Astrocyte (in vitro differentiated cells and primary cell): ENCODE measurements around the gene NMBR.
"Not testable (repeated sequence)": the region's sequence is repeated elsewhere in the genome, so short reads cannot be mapped to it uniquely, and the experiment has no call there.

Experiments
- EZH2 ChIP-seq: IDR thresholded peaks from 2 replicates; pipeline ENCODE4 v1.6.1; 2012; ENCODE audit warnings: mild to moderate bottlenecking, low read length, inconsistent platforms; ENCODE audit not compliant: insufficient read depth
- TF ChIP-seq, protein P1 (sequence below): IDR thresholded peaks from 2 replicates; pipeline ENCODE4 v1.5.1; 2011; ENCODE audit warnings: low read depth, mild to moderate bottlenecking, inconsistent platforms, low read length, moderate library complexity; ENCODE audit not compliant: insufficient read depth

DNA sequence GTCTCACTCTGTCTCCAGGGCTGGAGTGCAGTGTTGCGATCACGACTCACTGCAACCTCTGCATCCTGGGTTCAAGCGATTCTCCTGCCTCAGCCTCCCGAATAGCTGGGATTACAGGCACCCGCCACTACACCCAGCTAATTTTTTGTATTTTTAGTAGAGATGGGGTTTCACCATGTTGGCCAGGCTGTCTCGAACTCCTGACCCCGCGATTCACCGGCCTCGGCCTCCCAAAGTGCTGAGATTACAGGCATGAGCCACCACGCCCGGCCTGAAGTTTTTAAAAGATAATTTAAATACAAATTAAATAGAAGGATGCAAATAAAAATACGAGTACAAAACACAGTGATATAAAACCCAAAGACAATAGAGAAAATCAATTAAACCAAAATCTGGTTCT is 5.4 kb downstream of the NMBR start:
- TF ChIP-seq, protein P1, sequence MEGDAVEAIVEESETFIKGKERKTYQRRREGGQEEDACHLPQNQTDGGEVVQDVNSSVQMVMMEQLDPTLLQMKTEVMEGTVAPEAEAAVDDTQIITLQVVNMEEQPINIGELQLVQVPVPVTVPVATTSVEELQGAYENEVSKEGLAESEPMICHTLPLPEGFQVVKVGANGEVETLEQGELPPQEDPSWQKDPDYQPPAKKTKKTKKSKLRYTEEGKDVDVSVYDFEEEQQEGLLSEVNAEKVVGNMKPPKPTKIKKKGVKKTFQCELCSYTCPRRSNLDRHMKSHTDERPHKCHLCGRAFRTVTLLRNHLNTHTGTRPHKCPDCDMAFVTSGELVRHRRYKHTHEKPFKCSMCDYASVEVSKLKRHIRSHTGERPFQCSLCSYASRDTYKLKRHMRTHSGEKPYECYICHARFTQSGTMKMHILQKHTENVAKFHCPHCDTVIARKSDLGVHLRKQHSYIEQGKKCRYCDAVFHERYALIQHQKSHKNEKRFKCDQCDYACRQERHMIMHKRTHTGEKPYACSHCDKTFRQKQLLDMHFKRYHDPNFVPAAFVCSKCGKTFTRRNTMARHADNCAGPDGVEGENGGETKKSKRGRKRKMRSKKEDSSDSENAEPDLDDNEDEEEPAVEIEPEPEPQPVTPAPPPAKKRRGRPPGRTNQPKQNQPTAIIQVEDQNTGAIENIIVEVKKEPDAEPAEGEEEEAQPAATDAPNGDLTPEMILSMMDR = not testable (repeated sequence)
- not testable (repeated sequence) for TF ChIP-seq EZH2
